HK-2 (cell line): ENCODE results near the gene GGCX.
A peak's percentile ranks its signal among the peaks of the same experiment; 100 is the strongest.

Source experiments
- DNase-seq: peaks from one replicate; pipeline ENCODE4 v3.0.0-alpha.2; 2018; ENCODE audit not compliant: unreplicated experiment

Gene GGCX

GRCh38 chr2:85516653-85517389 lies 44.5 kb downstream of the GGCX start:
- DNase-seq = no peak

GRCh38 chr2:85514323-85514722 lies 47.0 kb downstream of the GGCX start:
- DNase-seq = no peak

GRCh38 chr2:85511008-85511811 lies 50.1 kb downstream of the GGCX start:
- no peak for DNase-seq

- no peak for DNase-seq
Observed at GRCh38 chr2:85506768-85507181, 54.5 kb downstream of the GGCX start.

GRCh38 chr2:85505551-85506238 lies 55.6 kb downstream of the GGCX start:
- DNase-seq = no peak

- DNase-seq = peak; percentile 89
Observed at GRCh38 chr2:85504778-85505261, 56.5 kb downstream of the GGCX start.

GRCh38 chr2:85503851-85504777 lies 57.2 kb downstream of the GGCX start:
- DNase-seq = peak; percentile 69

- DNase-seq = no peak
Observed at GRCh38 chr2:85503168-85503850, 58.0 kb downstream of the GGCX start.

- DNase-seq = no peak
Observed at GRCh38 chr2:85502720-85503119, 58.6 kb downstream of the GGCX start.

- no peak for DNase-seq
Observed at GRCh38 chr2:85501248-85501647, 60.0 kb downstream of the GGCX start.

- DNase-seq = no peak
Observed at GRCh38 chr2:85497944-85498630, 63.2 kb downstream of the GGCX start.

- DNase-seq = no peak
Observed at GRCh38 chr2:85496436-85496835, 64.9 kb downstream of the GGCX start.
